Activated CD8-positive, alpha-beta T cell treated with anti-CD3 and anti-CD28 coated beads for 36 hours (primary cell): Measurements from ENCODE around the gene SAMD10. TPM values are rescaled to one million over a fixed set of nuclear protein-coding genes. Genes with fewer than 3 reads are reported as not detected.
A peak's percentile ranks its signal among the peaks of the same experiment; 100 is the strongest.

Experiments
- ATAC-seq: fragments of 200-7000 bp; cut with Tn5 transposase; one replicate; pipeline ENCODE4 v1.10.0; 2021; ENCODE audit warnings: mild to moderate bottlenecking, moderate library complexity
- CTCF ChIA-PET: fragments of 350-600 bp; sonication (Branson Sonifier 250); formaldehyde crosslinking; loops from one replicate; lab custom pipeline; 2021; ENCODE audit warnings: antibody characterized with exemption; lab: Charles Lee
- POLR2A ChIA-PET: fragments of 350-600 bp; sonication (Branson Sonifier 250); formaldehyde crosslinking; loops from one replicate; lab custom pipeline; 2021; ENCODE audit warnings: antibody characterized with exemption; lab: Charles Lee
- DNase-seq: peaks from one replicate; pipeline ENCODE4 v3.0.0-alpha.2; 2020
- H3K27ac Mint-ChIP-seq: one replicate; pipeline ENCODE4 v1.8.0; 2021; ENCODE audit warnings: mild to moderate bottlenecking, mixed read lengths
- H3K27me3 Mint-ChIP-seq: one replicate; pipeline ENCODE4 v1.8.0; 2021; ENCODE audit warnings: mixed read lengths
- H3K36me3 Mint-ChIP-seq: one replicate; pipeline ENCODE4 v1.8.0; 2021; ENCODE audit warnings: low read depth, mixed read lengths
- H3K4me1 Mint-ChIP-seq: one replicate; pipeline ENCODE4 v1.8.0; 2021; ENCODE audit warnings: low read depth, mixed read lengths
- H3K4me3 Mint-ChIP-seq: one replicate; pipeline ENCODE4 v1.8.0; 2021; ENCODE audit warnings: mild to moderate bottlenecking, moderate library complexity, mixed read lengths
- H3K9me3 Mint-ChIP-seq: one replicate; pipeline ENCODE4 v1.8.0; 2021; ENCODE audit warnings: mixed read lengths
- intact Hi-C: fragments of 100-400 bp; cut with micrococcal nuclease; formaldehyde crosslinking; loops from one replicate; pipeline ENCODE4 v1.10.0; 2022
- total RNA-seq, 2 experiments: library from RNA; stranded (reverse); gene quantifications; one replicate each; pipeline ENCODE4 v1.2.3, GENCODE V29; 2021
- TF ChIP-seq, protein P1 (sequence below): fragments of 200-600 bp; IDR thresholded peaks from one replicate; pipeline ENCODE4 v1.8.0; 2022; ENCODE audit warnings: antibody characterized with exemption, mild to moderate bottlenecking

The SAMD10 gene
- total RNA-seq, 2 experiments from 2014 or later: 17.4 to 17.5 TPM

DNA sequence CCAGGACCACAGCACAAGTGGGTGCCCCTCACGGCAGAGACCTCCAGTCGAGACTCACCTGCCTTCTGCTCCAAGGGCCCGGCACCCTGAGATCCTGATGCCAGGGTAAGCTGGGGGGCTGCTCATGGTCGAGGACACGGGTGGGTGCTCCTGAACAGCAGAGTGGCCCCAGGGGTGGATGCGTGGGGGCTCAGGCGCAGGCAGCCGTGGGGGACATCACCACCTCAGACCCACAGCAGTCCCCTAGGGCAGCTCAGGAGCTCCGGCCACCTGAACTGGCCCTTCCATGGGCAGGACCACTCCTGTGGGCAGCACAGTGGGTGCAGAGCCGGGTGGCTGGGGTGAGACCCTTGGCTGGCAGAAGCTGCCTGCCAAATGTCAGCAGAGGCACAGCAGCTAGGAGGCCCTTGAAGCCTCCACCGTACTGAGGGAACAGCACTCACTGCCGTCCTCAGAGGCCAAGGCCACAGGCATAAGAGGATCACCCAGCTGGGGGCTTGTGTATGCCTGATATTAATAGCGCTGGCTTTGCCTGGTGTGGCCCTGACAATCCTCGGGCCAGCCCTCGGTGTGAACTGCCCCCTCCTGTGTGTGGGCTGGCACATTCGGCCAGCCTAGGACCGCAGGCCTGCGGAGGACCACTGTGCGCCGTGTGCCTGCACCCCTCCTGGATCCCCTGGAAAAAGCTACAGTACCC is 28.6 kb downstream of the SAMD10 start:
- peaks cover 45% of the 10 kb centered on the region for H3K4me1 Mint-ChIP-seq
- H3K27ac Mint-ChIP-seq: no peak overlapping the region
- DNase-seq (no peak), ATAC-seq (no peak)
- intact Hi-C loops: no loop called here
- H3K27me3 Mint-ChIP-seq: no peaks in the 10 kb centered on the region
- CTCF ChIA-PET: interaction anchor here (1.7 kb wide), 1 partner anchor 30 kb away, joined by 4 read pairs; the partner anchor contains the start of gene PRPF6
- H3K9me3 Mint-ChIP-seq: peaks cover 2% of the 10 kb centered on the region
- POLR2A ChIA-PET: interaction anchor here (0.6 to 0.7 kb wide), 2 partner anchors 29 to 40 kb away, joined by 3 read pairs; no protein-coding TSS in a partner anchor
- peaks cover 3% of the 10 kb centered on the region for H3K36me3 Mint-ChIP-seq
- no peak overlapping the region for H3K4me3 Mint-ChIP-seq
- TF ChIP-seq, protein P1, sequence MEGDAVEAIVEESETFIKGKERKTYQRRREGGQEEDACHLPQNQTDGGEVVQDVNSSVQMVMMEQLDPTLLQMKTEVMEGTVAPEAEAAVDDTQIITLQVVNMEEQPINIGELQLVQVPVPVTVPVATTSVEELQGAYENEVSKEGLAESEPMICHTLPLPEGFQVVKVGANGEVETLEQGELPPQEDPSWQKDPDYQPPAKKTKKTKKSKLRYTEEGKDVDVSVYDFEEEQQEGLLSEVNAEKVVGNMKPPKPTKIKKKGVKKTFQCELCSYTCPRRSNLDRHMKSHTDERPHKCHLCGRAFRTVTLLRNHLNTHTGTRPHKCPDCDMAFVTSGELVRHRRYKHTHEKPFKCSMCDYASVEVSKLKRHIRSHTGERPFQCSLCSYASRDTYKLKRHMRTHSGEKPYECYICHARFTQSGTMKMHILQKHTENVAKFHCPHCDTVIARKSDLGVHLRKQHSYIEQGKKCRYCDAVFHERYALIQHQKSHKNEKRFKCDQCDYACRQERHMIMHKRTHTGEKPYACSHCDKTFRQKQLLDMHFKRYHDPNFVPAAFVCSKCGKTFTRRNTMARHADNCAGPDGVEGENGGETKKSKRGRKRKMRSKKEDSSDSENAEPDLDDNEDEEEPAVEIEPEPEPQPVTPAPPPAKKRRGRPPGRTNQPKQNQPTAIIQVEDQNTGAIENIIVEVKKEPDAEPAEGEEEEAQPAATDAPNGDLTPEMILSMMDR: no peak

DNA sequence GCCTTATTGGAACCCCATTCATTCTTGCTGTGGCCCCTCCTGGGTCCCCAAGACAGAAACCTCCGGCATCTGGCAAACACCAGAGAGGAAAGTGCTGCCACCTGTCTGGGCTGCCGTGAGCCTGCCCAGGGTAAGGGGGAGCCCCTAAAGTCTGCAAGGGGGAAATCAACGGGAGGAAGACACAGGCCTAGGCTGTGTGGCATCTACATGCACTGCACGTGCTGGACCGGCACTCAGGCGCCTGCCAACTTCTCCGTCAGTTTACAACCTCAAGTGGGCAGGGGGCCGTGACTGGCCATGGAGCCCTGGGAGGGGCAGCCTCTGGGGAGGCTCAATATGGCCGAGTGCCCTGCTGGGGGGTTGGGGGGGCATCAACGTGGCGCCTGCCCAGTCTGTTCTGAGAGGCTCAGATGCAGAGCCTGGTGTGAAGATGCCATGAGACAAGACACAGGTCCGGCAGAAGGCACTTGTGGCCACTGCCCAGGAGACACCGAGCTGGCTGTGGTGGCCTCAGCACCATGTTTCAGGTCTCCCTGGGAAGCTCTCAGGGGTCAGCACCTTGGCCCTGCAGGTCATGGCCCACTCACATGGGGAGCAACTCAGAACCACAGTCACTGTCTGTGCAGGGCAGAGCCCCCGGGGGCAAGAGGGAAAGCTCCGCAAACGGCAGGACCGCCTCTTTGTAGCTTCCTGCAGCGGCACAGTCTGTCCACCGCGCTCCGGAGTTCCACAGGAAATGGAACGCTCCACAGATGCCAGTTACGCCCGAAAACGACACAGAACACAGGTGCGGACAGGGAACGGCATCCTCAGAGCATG is 31.6 kb downstream of the SAMD10 start:
- peak; percentile 64 for DNase-seq

GRCh38 chr20:63946986-63947637 is 32.3 kb downstream of the SAMD10 start:
- intact Hi-C loops: no loop called here
- Mint-ChIP-seq H3K27me3 (no peaks in the 10 kb centered on the region), H3K4me3 (peak overlapping the region; percentile 59), H3K36me3 (peaks cover 12% of the 10 kb centered on the region), H3K9me3 (peaks cover 2% of the 10 kb centered on the region), H3K4me1 (peaks cover 34% of the 10 kb centered on the region), H3K27ac (peak overlapping the region; percentile 28)
- TF ChIP-seq, protein P1: no peak
- CTCF ChIA-PET: no interaction called here
- DNase-seq (no peak), ATAC-seq (peak; percentile 0)
- POLR2A ChIA-PET: no interaction called here

More for the DNA sequence above, 31.6 kb downstream of the SAMD10 start:
- Mint-ChIP-seq H3K4me1 (peaks cover 31% of the 10 kb centered on the region), H3K4me3 (peak overlapping the region; percentile 59), H3K27ac (peak overlapping the region; percentile 85), H3K9me3 (peaks cover 2% of the 10 kb centered on the region), H3K27me3 (no peaks in the 10 kb centered on the region), H3K36me3 (peaks cover 9% of the 10 kb centered on the region)
- intact Hi-C loops: no loop called here
- ATAC-seq: peak; percentile 63
- POLR2A ChIA-PET: interaction anchor here (0.8 kb wide), 1 partner anchor 117 kb away, joined by 3 read pairs; no protein-coding TSS in a partner anchor
- CTCF ChIA-PET: no interaction called here
- TF ChIP-seq, protein P1: no peak

DNA sequence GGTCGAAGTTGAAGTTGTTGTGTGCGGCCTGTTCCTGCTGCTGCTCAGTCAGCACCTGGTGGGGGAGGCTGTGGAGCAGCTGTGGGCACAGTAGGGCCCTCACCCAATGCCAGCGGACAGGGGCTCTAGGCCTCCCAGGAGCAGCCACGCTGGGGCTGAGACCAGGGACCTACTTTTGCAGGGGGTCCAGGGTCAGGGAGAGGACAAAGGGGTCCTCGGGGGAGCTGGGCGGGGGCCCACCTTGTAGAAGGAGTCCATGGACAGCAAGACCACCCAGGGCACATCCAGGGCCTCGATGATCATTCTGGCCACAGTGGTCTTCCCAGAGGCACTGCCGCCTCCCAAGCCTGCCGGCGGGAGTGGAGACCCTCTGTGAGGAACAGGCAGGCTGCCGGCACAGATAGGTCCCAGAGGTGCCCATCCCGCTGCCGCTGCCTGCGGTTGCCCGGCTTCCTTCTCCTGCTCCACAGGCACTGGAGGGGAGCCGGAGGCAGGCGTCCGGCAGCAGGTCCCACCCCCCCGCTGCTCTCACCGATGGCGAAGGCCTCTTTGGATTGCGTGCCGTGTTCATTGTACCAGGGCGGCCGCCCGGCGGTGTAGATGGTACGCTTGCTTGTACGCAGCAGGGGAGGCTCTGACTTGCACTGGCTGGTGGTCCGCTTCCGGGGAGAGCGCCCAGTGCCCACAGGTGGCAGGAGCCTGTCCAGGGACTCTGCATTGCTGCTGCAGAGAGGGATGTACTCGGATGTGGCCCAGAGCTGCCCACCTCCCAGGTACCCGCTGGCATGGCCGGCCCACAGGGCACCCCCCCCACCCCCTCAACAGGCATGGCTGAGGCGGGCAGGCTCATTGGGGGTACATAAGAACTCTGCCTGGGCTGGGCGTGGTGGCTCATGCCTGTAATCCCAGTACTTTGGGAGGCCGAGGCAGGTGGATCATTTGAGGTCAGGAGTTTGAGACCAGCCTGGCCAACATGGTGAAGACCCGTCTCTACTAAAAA is 33.2 kb downstream of the SAMD10 start:
- Mint-ChIP-seq H3K9me3 (peaks cover 2% of the 10 kb centered on the region), H3K27me3 (no peaks in the 10 kb centered on the region), H3K4me3 (no peak overlapping the region), H3K27ac (no peak overlapping the region), H3K36me3 (peaks cover 12% of the 10 kb centered on the region), H3K4me1 (peaks cover 39% of the 10 kb centered on the region)
- DNase-seq (no peak), ATAC-seq (no peak)
- CTCF ChIA-PET: no interaction called here
- TF ChIP-seq, protein P1: no peak
- intact Hi-C loops: no loop called here
- POLR2A ChIA-PET: no interaction called here
